ENCODE results near the gene TNNC1. TPM values are rescaled to one million over a fixed set of nuclear protein-coding genes. Genes with fewer than 3 reads are reported as not detected.

The TNNC1 gene
- total and polyA plus RNA-seq, 2 donors (not counting 3 experiments of a cell fraction or from before 2014, with no cell fraction given) = 0.12 TPM; not detected in 1

DNA sequence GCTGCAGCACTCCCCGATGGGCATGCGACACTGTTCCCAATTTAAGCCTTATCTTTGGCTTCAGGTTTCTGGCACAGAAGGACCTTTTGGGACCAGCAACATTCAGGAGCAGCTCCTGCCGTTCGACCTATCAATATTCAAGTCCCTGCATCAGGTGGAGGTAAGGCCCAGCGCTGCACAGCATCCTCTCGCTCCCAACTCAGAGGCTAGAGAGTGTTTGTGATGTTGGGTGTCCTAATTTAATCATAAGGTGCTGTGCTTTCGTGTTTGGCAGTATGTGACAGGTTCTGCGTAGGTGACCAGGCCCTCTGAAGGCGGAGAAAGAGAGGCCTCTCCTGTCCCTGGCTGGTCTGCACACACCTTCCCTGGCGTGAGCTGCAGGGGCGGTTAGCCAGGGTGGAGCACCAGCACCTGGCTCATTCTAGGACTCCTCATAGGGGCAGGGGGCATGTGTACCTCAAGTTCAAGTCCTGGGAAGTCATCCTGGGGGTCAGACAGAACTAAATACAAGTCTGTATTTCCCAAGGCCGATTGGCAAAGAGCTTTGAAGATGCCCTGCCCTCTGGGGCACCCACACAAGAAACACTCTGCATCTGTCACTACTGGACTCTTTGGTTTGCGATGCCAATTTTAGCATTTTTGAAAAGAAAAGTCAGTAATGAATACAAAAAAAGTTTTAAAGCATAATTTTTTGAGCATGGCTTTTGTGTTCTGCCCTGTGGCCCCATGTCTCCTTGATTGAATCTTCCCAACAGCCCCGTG lies 18.6 kb upstream of the TNNC1 start:
- Histone ChIP-seq H3K27ac (ENCODE audit: insufficient read depth, low read depth, low read length) (no peak overlapping the region), H2AFZ (ENCODE audit: low read depth, low read length) (no peak overlapping the region), H3K9me1 (replicated peaks; ENCODE audit: control insufficient read depth, extremely low read depth, insufficient read depth, low read length) (no peaks in the 10 kb centered on the region), H3K36me3 (ENCODE audit: control insufficient read depth in 2 of 2, extremely low read depth in 1 of 2, insufficient read depth in 2 of 2, low read length in 2 of 2) (peaks cover 22 to 38% of the 10 kb centered on the region in 2 experiments), H3K4me1 (ENCODE audit: control insufficient read depth, extremely low read depth, insufficient read depth, low read length) (no peaks in the 10 kb centered on the region), H3K4me2 (ENCODE audit: insufficient read depth, low read length) (no peak overlapping the region), H3K9ac (replicated peaks; ENCODE audit: extremely low read depth, insufficient read depth, low read length) (no peak overlapping the region), H3K79me2 (ENCODE audit: control insufficient read depth, insufficient read depth, low read length) (peaks cover 8% of the 10 kb centered on the region), H3K27me3 (ENCODE audit: control insufficient read depth in 2 of 2, insufficient read depth in 2 of 2, low read length in 2 of 2) (no peaks in the 10 kb centered on the region), H3K9me3 (replicated peaks; ENCODE audit: control insufficient read depth, insufficient read depth, low read length) (no peaks in the 10 kb centered on the region), H4K20me1 (replicated peaks; ENCODE audit: control insufficient read depth, extremely low read depth, insufficient read depth, low read length) (no peaks in the 10 kb centered on the region), H3K4me3 (replicated peaks in 1 of 3; ENCODE audit: insufficient read depth in 1 of 3, low read depth in 1 of 3, low read length in 3 of 3) (no peak overlapping the region)
- CTCF ChIA-PET = interaction anchor here (0.6 to 5.2 kb wide), 11 partner anchors 10 to 64 kb away, joined by 3 to 29 read pairs (median 6); partner anchors contain the start of genes STAB1 and UQCC5
- DNase-seq (ENCODE audit: low read depth, low spot score) = no peak
- POLR2A ChIA-PET = no interaction called here
- FAIRE-seq = no peak
- TF ChIP-seq FOS (IDR thresholded peaks at IDR 0.05; ENCODE audit: borderline replicate concordance, insufficient read depth, low read length) (no peak), POLR2AphosphoS5 (IDR thresholded peaks at IDR 0.05; ENCODE audit: insufficient read depth, low read depth, low read length) (no peak), MAX (IDR thresholded peaks at IDR 0.05; ENCODE audit: insufficient read depth, insufficient read length) (no peak), CTCF (IDR thresholded peaks at IDR 0.05; ENCODE audit: extremely low read depth in 1 of 2, insufficient read depth in 1 of 2, low read depth in 1 of 2, low read length in 2 of 2) (no peak), JUN (IDR thresholded peaks at IDR 0.05; ENCODE audit: borderline replicate concordance, insufficient read depth, insufficient read length, low read depth) (no peak), MYC (IDR thresholded peaks at IDR 0.05; ENCODE audit: low read depth, low read length) (no peak), POLR2A (IDR thresholded peaks at IDR 0.05; ENCODE audit: low read depth, low read length) (no peak), EZH2 (IDR thresholded peaks at IDR 0.05; ENCODE audit: borderline replicate concordance, low read depth, low read length, severe bottlenecking) (no peak), GATA2 (IDR thresholded peaks at IDR 0.05; ENCODE audit: insufficient read depth, insufficient read length, low read depth, low read length) (no peak)
- no TSS peak for BruUV-seq (replicated peaks)
- dilution Hi-C loops (cut with MboI; ENCODE audit: extremely low pct_ligation_motif_present, low sequenced_read_pairs) = no loop called here
- intact Hi-C loops (cut with micrococcal nuclease) = loop anchor here (1.0 to 10.0 kb wide), 3 partner anchors 23 to 212 kb away; partner anchors contain the start of genes GNL3, PBRM1 and STAB1

All from endothelial cell of umbilical vein (primary cell).